Suppressor macrophage treated with lipopolysaccharide for 4 hours (primary cell): ENCODE measurements around the gene TUT7.

Experiments
- DNase-seq: peaks from one replicate; pipeline ENCODE4 v3.0.0-alpha.2; 2020

TUT7 gene

GRCh38 chr9:86256653-86257052 is 97.6 kb downstream of the TUT7 start:
- no peak for DNase-seq

- no peak for DNase-seq
These were observed 100.6 kb downstream of the TUT7 start for GRCh38 chr9:86253577-86253976.

- DNase-seq, result no peak
These were observed 101.3 kb downstream of the TUT7 start for GRCh38 chr9:86252870-86253269.

GRCh38 chr9:86250123-86250522 is 104.1 kb downstream of the TUT7 start:
- DNase-seq, result no peak

GRCh38 chr9:86248746-86249145 is 105.5 kb downstream of the TUT7 start:
- DNase-seq, result no peak

- DNase-seq, result no peak
These were observed 107.5 kb downstream of the TUT7 start for GRCh38 chr9:86246752-86247161.

- no peak for DNase-seq
These were observed 112.1 kb downstream of the TUT7 start for GRCh38 chr9:86242071-86242470.

GRCh38 chr9:86241216-86241615 is 113.0 kb downstream of the TUT7 start:
- no peak for DNase-seq

GRCh38 chr9:86238861-86239770 is 115.1 kb downstream of the TUT7 start:
- DNase-seq, result no peak
